ENCODE data around the gene ACTMAP.
A peak's percentile ranks its signal among the peaks of the same experiment; 100 is the strongest.
"Not testable (repeated sequence)": the region's sequence is repeated elsewhere in the genome, so short reads cannot be mapped to it uniquely, and the experiment has no call there.

The ACTMAP gene

GRCh38 chr19:40786060-40787037 lies 36.1 kb upstream of the ACTMAP start:
- Histone ChIP-seq H3K27ac (ENCODE audit: low read depth, low read length) (no peak overlapping the region), H3K4me3 (ENCODE audit: low read depth in 1 of 5, low read length in 5 of 5) (no peak overlapping the region), H3K36me3 (ENCODE audit: control insufficient read depth in 5 of 5, insufficient read depth in 5 of 5, low read length in 5 of 5) (peaks cover 0 to 42% (median 32%) of the 10 kb centered on the region in 5 donors), H3K9me3 (ENCODE audit: control insufficient read depth in 5 of 5, low read length in 5 of 5) (no peaks in the 10 kb centered on the region), H3K27me3 (ENCODE audit: control insufficient read depth in 5 of 5, insufficient read depth in 4 of 5, low read length in 5 of 5) (no peaks in the 10 kb centered on the region), H3K9ac (ENCODE audit: low read length in 5 of 5) (no peak overlapping the region), H3K4me1 (ENCODE audit: control insufficient read depth in 5 of 5, insufficient read depth in 5 of 5, low read length in 5 of 5) (peaks cover 0 to under 1% (median 0%) of the 10 kb centered on the region in 5 donors)

GRCh38 chr19:40785526-40785925 lies 35.2 kb upstream of the ACTMAP start:
- H3K9ac ChIP-seq (ENCODE audit: low read length in 5 of 5), result no peak overlapping the region
- no peaks in the 10 kb centered on the region for H3K4me1 ChIP-seq (ENCODE audit: control insufficient read depth in 5 of 5, insufficient read depth in 5 of 5, low read length in 5 of 5)
- no peak overlapping the region for H3K4me3 ChIP-seq (ENCODE audit: low read depth in 1 of 5, low read length in 5 of 5)
- no peaks in the 10 kb centered on the region for H3K27me3 ChIP-seq (ENCODE audit: control insufficient read depth in 5 of 5, insufficient read depth in 4 of 5, low read length in 5 of 5)
- H3K36me3 ChIP-seq (ENCODE audit: control insufficient read depth in 5 of 5, insufficient read depth in 5 of 5, low read length in 5 of 5), result peaks cover 0 to 39% (median 29%) of the 10 kb centered on the region in 5 donors
- no peak overlapping the region for H3K27ac ChIP-seq (ENCODE audit: low read depth, low read length)
- H3K9me3 ChIP-seq (ENCODE audit: control insufficient read depth in 5 of 5, low read length in 5 of 5), result no peaks in the 10 kb centered on the region

- H3K27me3 ChIP-seq (ENCODE audit: control insufficient read depth in 5 of 5, insufficient read depth in 4 of 5, low read length in 5 of 5); H3K4me3 ChIP-seq (ENCODE audit: low read depth in 1 of 5, low read length in 5 of 5); H3K4me1 ChIP-seq (ENCODE audit: control insufficient read depth in 5 of 5, insufficient read depth in 5 of 5, low read length in 5 of 5); H3K9me3 ChIP-seq (ENCODE audit: control insufficient read depth in 5 of 5, low read length in 5 of 5); H3K9ac ChIP-seq (ENCODE audit: low read length in 5 of 5); H3K27ac ChIP-seq (ENCODE audit: low read depth, low read length): not testable (repeated sequence)
- H3K36me3 ChIP-seq (ENCODE audit: control insufficient read depth in 5 of 5, insufficient read depth in 5 of 5, low read length in 5 of 5), result peaks cover 0 to 35% (median 23%) of the 10 kb centered on the region in 5 donors
Observed at GRCh38 chr19:40784146-40784545, 33.9 kb upstream of the ACTMAP start.

- Histone ChIP-seq H3K27ac (ENCODE audit: low read depth, low read length) (no peak overlapping the region), H3K9ac (ENCODE audit: low read length in 5 of 5) (no peak overlapping the region), H3K4me3 (ENCODE audit: low read depth in 1 of 5, low read length in 5 of 5) (no peak overlapping the region), H3K9me3 (ENCODE audit: control insufficient read depth in 5 of 5, low read length in 5 of 5) (no peaks in the 10 kb centered on the region), H3K27me3 (ENCODE audit: control insufficient read depth in 5 of 5, insufficient read depth in 4 of 5, low read length in 5 of 5) (no peaks in the 10 kb centered on the region), H3K36me3 (ENCODE audit: control insufficient read depth in 5 of 5, insufficient read depth in 5 of 5, low read length in 5 of 5) (peaks cover 0 to 33% (median 23%) of the 10 kb centered on the region in 5 donors), H3K4me1 (ENCODE audit: control insufficient read depth in 5 of 5, insufficient read depth in 5 of 5, low read length in 5 of 5) (peaks cover 3 to 6% (median 6%) of the 10 kb centered on the region in 5 donors)
Observed at GRCh38 chr19:40783711-40784110, 33.4 kb upstream of the ACTMAP start.

GRCh38 chr19:40781140-40781539 lies 30.9 kb upstream of the ACTMAP start:
- Histone ChIP-seq H3K9ac (ENCODE audit: low read length in 5 of 5) (no peak overlapping the region), H3K27ac (ENCODE audit: low read depth, low read length) (no peak overlapping the region), H3K36me3 (ENCODE audit: control insufficient read depth in 5 of 5, insufficient read depth in 5 of 5, low read length in 5 of 5) (peaks cover 0 to 17% (median 10%) of the 10 kb centered on the region in 5 donors), H3K9me3 (ENCODE audit: control insufficient read depth in 5 of 5, low read length in 5 of 5) (no peaks in the 10 kb centered on the region), H3K4me1 (ENCODE audit: control insufficient read depth in 5 of 5, insufficient read depth in 5 of 5, low read length in 5 of 5) (peaks cover 9 to 22% (median 20%) of the 10 kb centered on the region in 5 donors), H3K27me3 (ENCODE audit: control insufficient read depth in 5 of 5, insufficient read depth in 4 of 5, low read length in 5 of 5) (no peaks in the 10 kb centered on the region), H3K4me3 (ENCODE audit: low read depth in 1 of 5, low read length in 5 of 5) (no peak overlapping the region)

GRCh38 chr19:40780582-40780981 lies 30.3 kb upstream of the ACTMAP start:
- H3K9ac ChIP-seq (ENCODE audit: low read length in 5 of 5), result no peak overlapping the region
- no peak overlapping the region for H3K4me3 ChIP-seq (ENCODE audit: low read depth in 1 of 5, low read length in 5 of 5)
- H3K27me3 ChIP-seq (ENCODE audit: control insufficient read depth in 5 of 5, insufficient read depth in 4 of 5, low read length in 5 of 5), result no peaks in the 10 kb centered on the region
- H3K36me3 ChIP-seq (ENCODE audit: control insufficient read depth in 5 of 5, insufficient read depth in 5 of 5, low read length in 5 of 5), result peaks cover 0 to 16% (median 10%) of the 10 kb centered on the region in 5 donors
- H3K27ac ChIP-seq (ENCODE audit: low read depth, low read length), result no peak overlapping the region
- H3K4me1 ChIP-seq (ENCODE audit: control insufficient read depth in 5 of 5, insufficient read depth in 5 of 5, low read length in 5 of 5), result peaks cover 9 to 22% (median 20%) of the 10 kb centered on the region in 5 donors
- H3K9me3 ChIP-seq (ENCODE audit: control insufficient read depth in 5 of 5, low read length in 5 of 5), result no peaks in the 10 kb centered on the region

- Histone ChIP-seq H3K4me1 (ENCODE audit: control insufficient read depth in 5 of 5, insufficient read depth in 5 of 5, low read length in 5 of 5) (peaks cover 9 to 22% (median 20%) of the 10 kb centered on the region in 5 donors), H3K4me3 (ENCODE audit: low read depth in 1 of 5, low read length in 5 of 5) (peak overlapping the region; percentile 77 to 92 (median 87)), H3K9me3 (ENCODE audit: control insufficient read depth in 5 of 5, low read length in 5 of 5) (no peaks in the 10 kb centered on the region), H3K27me3 (ENCODE audit: control insufficient read depth in 5 of 5, insufficient read depth in 4 of 5, low read length in 5 of 5) (no peaks in the 10 kb centered on the region), H3K27ac (ENCODE audit: low read depth, low read length) (peak overlapping the region; percentile 62), H3K9ac (ENCODE audit: low read length in 5 of 5) (peak overlapping the region in 4 of 5 donors; percentile 26 to 93 (median 73)), H3K36me3 (ENCODE audit: control insufficient read depth in 5 of 5, insufficient read depth in 5 of 5, low read length in 5 of 5) (peaks cover 0 to 9% (median 4%) of the 10 kb centered on the region in 5 donors)
Observed at GRCh38 chr19:40778706-40779284, 28.5 kb upstream of the ACTMAP start.

GRCh38 chr19:40777937-40778705 lies 27.8 kb upstream of the ACTMAP start, which contains the start of gene RAB4B:
TSS of gene RAB4B (plus strand) at chr19:40778247. CDS start at chr19:40778376, 129 bp downstream.
- Histone ChIP-seq H3K36me3 (ENCODE audit: control insufficient read depth in 5 of 5, insufficient read depth in 5 of 5, low read length in 5 of 5) (peaks cover 0 to 9% (median 4%) of the 10 kb centered on the region in 5 donors), H3K4me1 (ENCODE audit: control insufficient read depth in 5 of 5, insufficient read depth in 5 of 5, low read length in 5 of 5) (peaks cover 9 to 22% (median 20%) of the 10 kb centered on the region in 5 donors), H3K9me3 (ENCODE audit: control insufficient read depth in 5 of 5, low read length in 5 of 5) (no peaks in the 10 kb centered on the region), H3K27ac (ENCODE audit: low read depth, low read length) (peak within 1 kb of the TSS; percentile 92), H3K9ac (ENCODE audit: low read length in 5 of 5) (peak within 1 kb of the TSS; percentile 47 to 93 (median 79)), H3K4me3 (ENCODE audit: low read depth in 1 of 5, low read length in 5 of 5) (peak within 1 kb of the TSS; percentile 77 to 98 (median 87)), H3K27me3 (ENCODE audit: control insufficient read depth in 5 of 5, insufficient read depth in 4 of 5, low read length in 5 of 5) (no peaks in the 10 kb centered on the region)

- Histone ChIP-seq H3K9ac (ENCODE audit: low read length in 5 of 5) (peak overlapping the region; percentile 38 to 93 (median 79)), H3K4me3 (ENCODE audit: low read depth in 1 of 5, low read length in 5 of 5) (peak overlapping the region; percentile 77 to 98 (median 87)), H3K9me3 (ENCODE audit: control insufficient read depth in 5 of 5, low read length in 5 of 5) (no peaks in the 10 kb centered on the region), H3K4me1 (ENCODE audit: control insufficient read depth in 5 of 5, insufficient read depth in 5 of 5, low read length in 5 of 5) (peaks cover 9 to 22% (median 20%) of the 10 kb centered on the region in 5 donors), H3K27ac (ENCODE audit: low read depth, low read length) (peak overlapping the region; percentile 92), H3K36me3 (ENCODE audit: control insufficient read depth in 5 of 5, insufficient read depth in 5 of 5, low read length in 5 of 5) (peaks cover 0 to 9% (median 4%) of the 10 kb centered on the region in 5 donors), H3K27me3 (ENCODE audit: control insufficient read depth in 5 of 5, insufficient read depth in 4 of 5, low read length in 5 of 5) (no peaks in the 10 kb centered on the region)
Observed at GRCh38 chr19:40777645-40777936, 27.3 kb upstream of the ACTMAP start.
